Nephron (organoid): Measurements from ENCODE around the gene LRRTM2.
"Not testable (repeated sequence)": the region's sequence is repeated elsewhere in the genome, so short reads cannot be mapped to it uniquely, and the experiment has no call there.

Experiments used
- H3K27ac Mint-ChIP-seq, 3 experiments: 2 replicates each; pipeline ENCODE4 v1.8.0; 2020; ENCODE audit warnings: mixed read lengths in 3 of 3, mild to moderate bottlenecking in 2 of 3, moderate library complexity in 1 of 3
- H3K27me3 Mint-ChIP-seq: 2 replicates; pipeline ENCODE4 v1.8.0; 2021; ENCODE audit warnings: low read depth, mild to moderate bottlenecking, moderate library complexity, mixed read lengths
- H3K36me3 Mint-ChIP-seq: 2 replicates; pipeline ENCODE4 v1.8.0; 2020; ENCODE audit warnings: low read depth, mixed read lengths
- H3K4me1 Mint-ChIP-seq: 2 replicates; pipeline ENCODE4 v1.8.0; 2020; ENCODE audit warnings: mixed read lengths
- H3K4me3 Mint-ChIP-seq, 3 experiments: 2 replicates each; pipeline ENCODE4 v1.8.0; 2020; ENCODE audit warnings: mild to moderate bottlenecking in 3 of 3, mixed read lengths in 3 of 3, moderate library complexity in 2 of 3
- H3K9me3 Mint-ChIP-seq: 2 replicates; pipeline ENCODE4 v1.8.0; 2020; ENCODE audit warnings: mixed read lengths
- CTCF ChIP-seq, 3 experiments: fragments of 200-600 bp; sonication (generic); IDR thresholded peaks; one replicate each; pipeline ENCODE4 v1.5.0; 2021; ENCODE audit warnings: antibody characterized with exemption in 3 of 3; ENCODE audit not compliant: unreplicated experiment in 3 of 3

LRRTM2 gene

GRCh38 chr5:138844125-138844461 is 31.0 kb downstream of the LRRTM2 start:
- Mint-ChIP-seq H3K36me3 (peaks cover 11% of the 10 kb centered on the region), H3K4me3 (no peak overlapping the region), H3K9me3 (no peaks in the 10 kb centered on the region), H3K4me1 (peaks cover 69% of the 10 kb centered on the region), H3K27ac (peak overlapping the region; percentile 56 to 76 (median 70)), H3K27me3 (no peaks in the 10 kb centered on the region)
- no peak for TF ChIP-seq CTCF (IDR thresholded peaks at IDR 0.05; ENCODE audit: unreplicated experiment in 3 of 3)

GRCh38 chr5:138843316-138844124 is 31.6 kb downstream of the LRRTM2 start:
- no peaks in the 10 kb centered on the region for H3K27me3 Mint-ChIP-seq
- H3K27ac Mint-ChIP-seq = peak overlapping the region in 2 of 3 experiments; percentile 8 to 23
- no peak overlapping the region for H3K4me3 Mint-ChIP-seq

DNA sequence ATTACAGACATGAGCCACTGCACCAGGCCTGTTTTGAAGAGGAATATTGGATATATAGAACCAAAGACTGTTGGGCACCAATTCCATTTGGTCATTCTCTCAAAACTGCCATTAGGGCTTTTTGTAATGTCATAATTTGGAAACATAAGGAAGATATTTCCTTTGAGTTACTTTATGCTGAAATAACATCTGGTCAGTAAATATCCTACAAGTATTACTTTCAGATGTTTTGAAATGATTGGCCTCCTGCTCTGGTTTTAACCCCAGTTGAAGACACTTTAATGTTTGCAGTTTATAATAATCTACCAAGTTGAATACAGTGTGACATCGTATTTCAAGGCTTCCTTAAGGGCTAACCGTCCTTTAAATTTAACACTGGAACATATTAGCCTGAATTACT is 33.6 kb downstream of the LRRTM2 start:
- no peaks in the 10 kb centered on the region for H3K27me3 Mint-ChIP-seq
- no peak overlapping the region for H3K27ac Mint-ChIP-seq
- H3K4me1 Mint-ChIP-seq = peaks cover 53% of the 10 kb centered on the region
- no peaks in the 10 kb centered on the region for H3K9me3 Mint-ChIP-seq
- H3K36me3 Mint-ChIP-seq = peaks cover 12% of the 10 kb centered on the region
- no peak overlapping the region for H3K4me3 Mint-ChIP-seq
- no peak for TF ChIP-seq CTCF (IDR thresholded peaks at IDR 0.05; ENCODE audit: unreplicated experiment in 3 of 3)

More at GRCh38 chr5:138843316-138844124, 31.6 kb downstream of the LRRTM2 start:
- Mint-ChIP-seq H3K4me1 (peaks cover 66% of the 10 kb centered on the region), H3K36me3 (peaks cover 11% of the 10 kb centered on the region), H3K9me3 (no peaks in the 10 kb centered on the region)
- TF ChIP-seq CTCF (IDR thresholded peaks at IDR 0.05; ENCODE audit: unreplicated experiment in 3 of 3) = no peak

- H3K4me1 Mint-ChIP-seq = peaks cover 48% of the 10 kb centered on the region
- peak overlapping the region; percentile 0 to 52 (median 35) for H3K27ac Mint-ChIP-seq
- peaks cover 15% of the 10 kb centered on the region for H3K36me3 Mint-ChIP-seq
- no peak for TF ChIP-seq CTCF (IDR thresholded peaks at IDR 0.05; ENCODE audit: unreplicated experiment in 3 of 3)
- H3K4me3 Mint-ChIP-seq = no peak overlapping the region
- no peaks in the 10 kb centered on the region for H3K27me3 Mint-ChIP-seq
- H3K9me3 Mint-ChIP-seq = no peaks in the 10 kb centered on the region
Measured at GRCh38 chr5:138840103-138840502, 35.0 kb downstream of the LRRTM2 start.

- H3K36me3 Mint-ChIP-seq = peaks cover 15% of the 10 kb centered on the region
- peaks cover 41% of the 10 kb centered on the region for H3K4me1 Mint-ChIP-seq
- H3K9me3 Mint-ChIP-seq = no peaks in the 10 kb centered on the region
- TF ChIP-seq CTCF (IDR thresholded peaks at IDR 0.05; ENCODE audit: unreplicated experiment in 3 of 3) = no peak
- H3K27ac Mint-ChIP-seq = no peak overlapping the region
- no peak overlapping the region for H3K4me3 Mint-ChIP-seq
- no peaks in the 10 kb centered on the region for H3K27me3 Mint-ChIP-seq
Measured at GRCh38 chr5:138837160-138837559, 38.0 kb downstream of the LRRTM2 start.

GRCh38 chr5:138834853-138835252 is 40.3 kb downstream of the LRRTM2 start:
- not testable (repeated sequence) for H3K4me3 Mint-ChIP-seq, H3K27ac Mint-ChIP-seq

More at GRCh38 chr5:138834853-138835252, 40.3 kb downstream of the LRRTM2 start:
- H3K27me3 Mint-ChIP-seq, H3K9me3 Mint-ChIP-seq: not testable (repeated sequence)
- Mint-ChIP-seq H3K36me3 (peaks cover 25% of the 10 kb centered on the region), H3K4me1 (peaks cover 39% of the 10 kb centered on the region)
